ENCODE data around the gene EFNA5.
A peak's percentile ranks its signal among the peaks of the same experiment; 100 is the strongest.
"Not testable (repeated sequence)": the region's sequence is repeated elsewhere in the genome, so short reads cannot be mapped to it uniquely, and the experiment has no call there.

Gene EFNA5

DNA sequence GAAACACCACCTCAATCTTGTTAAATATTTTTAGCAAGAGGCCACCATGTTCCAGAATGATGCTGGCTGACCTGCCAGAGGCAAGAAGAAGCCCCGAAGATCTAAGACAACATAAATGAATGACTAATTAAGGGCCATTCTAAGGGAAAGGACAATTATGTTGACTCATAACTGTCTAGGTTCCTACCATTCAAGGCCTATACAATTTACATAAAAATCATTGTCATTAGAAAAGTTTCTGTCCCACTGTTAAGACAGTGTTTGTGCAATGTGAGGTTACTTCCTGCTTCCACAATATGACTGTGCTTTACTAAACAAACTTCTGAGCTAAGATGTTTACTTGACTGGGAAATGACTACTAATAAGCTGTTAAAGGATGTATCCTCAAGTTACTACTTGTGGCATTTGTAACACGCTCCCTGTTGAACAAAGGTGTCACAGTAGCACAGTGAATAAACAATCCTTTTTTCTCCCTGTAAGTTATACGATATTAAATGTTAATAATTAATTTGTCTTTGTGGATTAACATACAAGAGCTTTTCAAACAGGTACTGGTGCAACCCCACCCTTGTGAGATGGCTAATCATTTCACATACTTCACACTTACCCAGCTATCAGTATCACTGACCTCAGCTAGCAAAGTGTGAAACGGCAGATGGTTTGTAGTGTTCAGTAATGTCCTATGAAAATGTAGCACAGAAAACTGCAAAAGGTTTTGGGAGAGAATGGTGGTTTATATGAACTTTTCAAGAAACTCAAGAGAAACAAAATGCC lies 195.8 kb downstream of the EFNA5 start:
- DNase-seq = peak; percentile 92

DNA sequence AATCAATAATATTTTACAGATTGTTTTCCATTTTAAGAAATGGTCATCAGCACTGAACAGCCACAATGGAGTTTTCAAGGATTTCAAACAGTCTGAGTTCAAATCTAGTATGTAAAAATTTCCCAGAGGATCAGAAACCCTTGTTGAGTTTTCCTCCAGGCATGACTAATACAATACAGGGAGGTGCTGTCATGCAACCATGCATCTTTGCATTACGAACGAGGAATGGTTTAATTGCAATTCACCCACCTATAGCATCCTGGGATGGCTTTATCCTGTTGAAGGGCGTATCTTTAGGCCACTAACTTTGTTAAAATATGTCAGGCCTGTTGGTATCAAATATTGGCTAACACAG lies 196.4 kb downstream of the EFNA5 start:
- peak; percentile 78 for DNase-seq

DNA sequence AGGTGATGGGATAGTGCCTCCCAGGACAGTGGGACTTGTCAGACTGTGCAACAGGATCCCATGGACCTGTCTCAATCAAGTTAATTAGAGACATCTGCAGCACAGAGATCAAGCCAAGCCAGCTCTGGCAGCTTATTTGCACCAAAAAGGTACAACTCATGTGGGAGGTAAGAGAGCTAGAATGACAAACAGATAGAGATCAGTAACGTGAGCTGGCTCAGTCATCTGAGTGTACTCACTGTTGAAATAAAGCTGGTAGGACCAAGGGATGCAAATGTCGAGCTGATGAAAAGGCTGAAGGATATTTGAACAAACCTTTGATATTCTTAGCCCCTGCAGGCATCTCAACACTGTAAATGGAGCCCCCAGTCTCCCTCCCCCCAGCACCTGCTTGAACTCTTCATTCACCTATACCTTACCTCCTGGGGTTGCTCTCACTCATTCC lies 198.1 kb downstream of the EFNA5 start:
- DNase-seq = peak; percentile 71

DNA sequence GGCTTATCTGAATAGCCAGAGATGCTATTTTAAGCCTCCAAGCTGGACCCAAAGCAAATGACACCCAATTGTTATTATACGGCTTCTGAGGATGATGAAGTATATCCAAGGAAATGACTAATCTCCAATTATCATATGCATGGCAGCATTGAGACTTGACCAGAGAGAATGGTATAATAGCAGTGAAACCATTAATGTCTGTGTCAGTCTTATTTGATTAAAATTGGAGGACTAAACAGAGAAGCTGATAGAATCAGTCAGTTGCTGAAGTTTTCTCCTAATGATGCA lies 200.5 kb downstream of the EFNA5 start:
- DNase-seq = peak; percentile 18

DNA sequence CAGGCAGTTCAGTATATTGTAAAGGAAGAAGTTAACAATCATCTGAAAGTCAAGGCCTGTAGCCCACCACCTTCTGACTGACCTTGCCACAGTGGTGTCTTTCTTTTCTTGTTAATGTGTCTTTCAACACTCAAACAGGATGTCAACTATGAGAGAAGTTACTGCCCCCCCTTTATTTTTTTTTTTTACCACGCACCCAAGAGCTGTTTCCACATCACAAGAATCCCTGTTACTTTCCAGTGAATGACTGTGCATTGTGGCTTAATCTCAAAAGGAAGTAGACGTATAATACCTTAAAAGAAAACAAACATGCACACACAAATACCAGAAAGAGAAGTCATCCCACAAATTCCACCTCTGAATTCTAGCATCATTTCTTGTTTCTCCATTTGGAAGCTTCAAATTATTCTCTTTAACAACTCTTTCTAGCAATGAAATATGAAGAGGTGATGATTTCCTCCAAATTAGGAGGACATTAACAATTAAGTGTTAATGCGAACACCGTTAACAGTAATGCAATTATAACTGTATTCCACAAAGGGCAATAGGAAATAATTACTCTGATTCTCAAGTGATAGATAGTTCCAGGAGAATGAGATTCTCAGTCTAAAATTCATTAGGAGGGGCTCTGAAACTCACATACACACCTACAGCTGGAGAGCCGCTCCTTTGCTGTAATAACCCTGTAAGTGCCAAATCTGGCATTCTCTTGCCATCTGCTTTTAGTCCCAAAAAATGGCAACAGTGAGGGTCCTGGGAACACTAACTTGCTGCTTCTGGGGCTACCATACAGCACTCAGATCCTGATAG lies 201.0 kb downstream of the EFNA5 start:
- DNase-seq = peak; percentile 54

DNA sequence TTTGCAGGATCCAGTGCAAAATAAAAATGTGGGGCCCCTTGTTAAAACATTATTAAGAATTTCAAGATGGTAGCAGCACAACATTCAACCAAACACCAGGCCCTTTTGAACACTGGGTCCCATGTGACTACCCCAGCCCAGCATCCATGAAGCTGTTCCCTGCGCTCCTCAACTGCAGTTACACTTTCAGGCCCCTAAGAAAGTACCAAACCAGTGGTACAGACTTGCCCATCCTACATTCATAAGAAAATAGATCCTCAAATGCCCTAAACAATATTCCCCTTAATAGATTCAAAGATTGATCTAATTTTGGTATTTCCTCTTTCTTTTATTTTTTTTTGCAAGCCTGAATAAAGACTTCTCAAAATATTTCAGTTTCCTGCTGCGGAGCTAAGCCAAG lies 201.7 kb downstream of the EFNA5 start:
- no peak for DNase-seq

DNA sequence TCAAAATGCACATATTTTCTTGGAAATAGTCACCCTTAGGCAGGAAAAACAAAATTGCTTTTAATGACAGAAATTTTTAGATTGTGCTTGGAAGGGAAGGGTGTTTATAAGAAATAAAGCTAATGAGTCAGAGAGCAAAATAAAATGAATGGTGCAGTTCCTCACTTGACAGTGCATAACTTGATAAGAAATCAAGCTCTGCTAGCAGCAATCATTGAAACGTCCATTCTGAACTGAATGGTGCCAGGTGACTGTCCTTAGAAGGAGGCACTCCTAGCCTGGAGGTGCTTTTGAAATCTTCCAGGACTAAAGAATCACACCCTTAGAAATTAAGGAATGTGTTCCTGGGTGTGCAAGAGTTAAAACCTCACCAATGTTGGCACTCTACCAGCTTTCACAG lies 202.5 kb downstream of the EFNA5 start:
- no peak for DNase-seq

DNA sequence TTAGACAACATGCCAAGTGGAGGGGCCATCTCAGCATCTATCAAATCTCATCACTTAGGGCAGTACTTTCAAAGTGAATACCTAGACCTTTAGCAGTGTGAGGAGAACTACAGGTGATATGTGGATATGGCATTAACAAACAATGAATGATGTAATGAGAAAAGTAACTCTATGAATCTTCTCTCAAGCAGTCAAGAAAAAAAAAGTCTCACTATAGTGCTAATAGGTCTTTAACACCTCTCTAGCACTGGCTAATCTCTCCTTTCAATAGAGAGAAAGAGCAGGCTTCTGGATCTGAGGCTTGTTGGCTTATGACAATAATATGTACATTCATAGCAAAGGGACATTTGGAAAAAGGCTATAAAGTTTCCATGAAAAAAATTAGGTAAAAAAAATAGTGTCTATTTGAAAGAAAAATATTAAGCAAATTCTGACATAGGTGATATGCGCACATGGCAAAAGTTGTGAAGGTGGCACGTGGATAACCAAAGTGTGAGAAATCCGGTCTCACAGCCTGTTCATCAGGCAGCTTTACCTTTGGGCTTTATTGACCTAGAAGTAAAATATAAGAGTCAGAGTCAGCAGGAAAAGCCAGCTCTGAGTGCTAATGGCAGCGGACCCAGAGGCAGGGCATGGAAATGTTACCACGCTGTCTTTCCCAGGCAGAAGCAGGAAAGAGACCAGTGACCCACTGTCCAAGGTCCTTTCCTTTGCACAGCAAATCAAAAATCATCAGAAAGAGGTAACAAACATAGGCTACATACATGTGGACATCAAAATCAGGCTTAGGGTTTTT lies 203.4 kb downstream of the EFNA5 start:
- DNase-seq = peak; percentile 13

DNA sequence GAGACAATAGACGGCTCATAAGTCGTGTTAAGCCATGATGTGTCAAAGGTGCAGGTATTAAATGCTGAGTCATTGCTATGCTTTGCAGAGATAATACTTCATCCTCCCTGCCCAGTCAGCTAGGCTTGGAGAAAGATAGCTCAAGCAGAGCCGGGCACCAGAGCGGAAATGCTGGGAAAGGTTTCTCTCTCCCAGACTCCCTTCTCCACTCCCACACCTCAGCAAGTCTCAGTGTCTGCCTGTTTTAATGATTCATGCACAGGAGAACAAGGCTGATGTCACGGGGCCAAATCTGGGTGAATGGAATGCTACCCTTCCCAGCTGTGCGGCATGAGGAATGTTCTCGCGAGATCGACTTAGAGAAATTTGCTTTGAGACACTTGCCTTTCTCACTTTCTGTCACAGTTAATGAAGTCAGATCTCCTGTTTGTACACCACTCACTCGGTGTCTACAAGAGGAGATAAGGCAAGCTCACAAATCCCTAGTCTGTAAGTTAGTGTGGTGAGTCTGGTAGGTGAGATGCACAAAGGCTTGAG lies 204.4 kb downstream of the EFNA5 start:
- peak; percentile 64 for DNase-seq

DNA sequence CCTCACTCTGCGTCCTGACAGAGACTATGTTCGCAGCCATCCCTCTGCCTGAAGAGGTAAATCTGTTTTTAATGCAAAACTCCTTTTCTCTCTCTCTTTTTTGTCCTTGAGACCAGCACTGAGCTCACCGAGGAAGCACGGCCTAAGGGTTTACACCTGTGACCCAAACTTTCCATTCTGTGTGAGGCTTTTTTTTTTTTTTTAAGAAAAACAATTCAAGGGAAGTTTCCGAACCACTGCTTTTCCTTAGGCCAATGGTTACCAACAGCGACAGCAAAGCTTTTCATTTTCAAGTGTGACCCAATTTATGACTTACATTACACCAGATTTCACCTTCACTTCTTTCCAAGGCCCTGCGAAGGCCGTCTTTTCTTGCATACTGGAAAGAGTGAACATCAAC lies 205.9 kb downstream of the EFNA5 start:
- DNase-seq = no peak

DNA sequence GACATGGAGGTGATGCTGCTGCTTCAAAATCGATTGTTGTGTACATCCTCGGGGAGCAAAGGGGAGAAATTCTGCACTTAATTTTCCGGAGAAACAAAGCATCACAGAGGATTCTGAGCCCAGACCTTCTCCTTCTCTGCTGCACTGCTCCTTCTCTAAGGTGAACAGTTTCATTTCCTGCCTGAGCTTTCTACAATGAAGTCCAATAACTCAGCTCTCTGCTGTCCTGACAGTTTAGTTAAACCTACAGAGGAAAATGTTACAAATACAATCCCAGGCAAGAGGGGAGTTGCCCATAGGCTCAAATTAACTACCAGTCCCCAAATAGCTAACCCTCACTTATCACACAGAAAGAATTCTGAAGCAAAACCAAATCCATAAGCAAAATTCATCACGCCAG lies 206.3 kb downstream of the EFNA5 start:
- no peak for DNase-seq

DNA sequence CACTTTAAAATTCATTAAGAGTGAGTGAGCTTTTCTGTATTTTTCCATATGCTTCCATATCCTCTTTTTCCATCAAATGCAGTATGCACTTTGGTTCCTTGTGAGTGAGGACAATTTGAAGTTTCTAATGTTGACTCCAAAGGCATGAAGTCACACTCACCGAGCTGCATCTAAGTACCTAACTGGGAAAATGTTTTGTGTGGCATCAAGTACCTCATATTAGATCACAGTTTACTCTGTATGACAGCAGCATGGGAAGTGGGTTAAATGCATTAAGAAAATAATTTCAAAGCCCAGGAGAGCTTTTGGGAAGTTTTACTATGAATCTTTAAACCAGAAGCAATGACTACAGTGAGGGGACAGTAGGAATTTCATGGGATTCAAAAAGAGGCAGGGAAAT lies 207.0 kb downstream of the EFNA5 start:
- peak; percentile 4 for DNase-seq

DNA sequence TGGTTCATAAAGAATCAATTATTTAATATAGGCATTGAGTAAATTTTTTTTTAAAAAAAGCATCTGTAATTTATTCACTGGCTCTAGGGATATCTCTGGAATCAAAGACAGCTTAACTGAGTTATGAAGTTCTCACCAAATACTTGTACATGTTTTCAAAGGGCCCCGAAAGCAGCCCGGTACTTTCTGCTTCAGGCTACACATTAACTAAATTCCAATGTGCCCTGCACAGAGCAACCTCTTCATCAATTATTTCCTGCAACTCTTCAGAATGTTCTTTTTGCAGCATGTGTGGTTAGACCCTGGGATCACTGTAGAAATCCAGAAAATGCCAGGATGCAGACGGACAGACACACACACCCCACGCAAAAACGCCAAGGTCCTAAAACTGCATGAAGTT lies 209.0 kb downstream of the EFNA5 start:
- DNase-seq = no peak

DNA sequence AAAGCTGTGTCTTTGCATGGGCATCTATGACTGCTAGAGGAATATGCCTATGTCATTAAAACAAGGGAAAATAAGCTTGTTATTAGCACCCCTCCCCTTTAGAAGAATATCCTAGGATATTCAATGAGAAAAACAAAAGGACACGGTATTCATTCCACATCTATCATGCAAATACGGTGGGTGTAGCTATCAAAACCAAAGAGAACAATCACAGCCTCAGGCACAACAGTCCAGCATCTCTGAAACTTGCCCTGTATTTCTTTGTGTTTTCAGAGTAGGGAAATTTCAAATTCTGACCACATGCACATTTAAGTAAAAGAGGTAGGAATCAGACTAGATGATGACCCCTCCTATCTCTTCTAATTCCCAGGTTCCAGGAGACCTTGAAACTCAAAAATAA lies 209.9 kb downstream of the EFNA5 start:
- DNase-seq = no peak

DNA sequence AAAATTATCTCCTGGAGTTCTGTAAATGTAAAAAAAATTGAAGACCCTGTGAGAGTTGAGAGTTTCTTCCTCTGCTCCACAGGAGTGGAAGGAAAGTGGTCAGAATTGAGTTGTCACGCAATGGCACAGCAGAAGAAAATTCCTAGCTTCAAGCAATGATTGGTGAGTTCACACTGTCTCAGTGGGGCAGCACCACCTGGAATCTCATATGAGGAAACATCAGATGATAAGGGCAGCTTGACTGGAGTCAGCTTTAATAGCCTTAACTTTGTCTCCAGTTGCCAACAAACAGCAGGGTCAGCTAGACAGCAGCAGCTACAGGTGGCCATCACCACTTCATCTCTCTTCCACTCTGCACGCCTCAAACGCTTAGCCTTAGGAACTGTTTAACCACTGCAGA lies 211.1 kb downstream of the EFNA5 start:
- no peak for DNase-seq

DNA sequence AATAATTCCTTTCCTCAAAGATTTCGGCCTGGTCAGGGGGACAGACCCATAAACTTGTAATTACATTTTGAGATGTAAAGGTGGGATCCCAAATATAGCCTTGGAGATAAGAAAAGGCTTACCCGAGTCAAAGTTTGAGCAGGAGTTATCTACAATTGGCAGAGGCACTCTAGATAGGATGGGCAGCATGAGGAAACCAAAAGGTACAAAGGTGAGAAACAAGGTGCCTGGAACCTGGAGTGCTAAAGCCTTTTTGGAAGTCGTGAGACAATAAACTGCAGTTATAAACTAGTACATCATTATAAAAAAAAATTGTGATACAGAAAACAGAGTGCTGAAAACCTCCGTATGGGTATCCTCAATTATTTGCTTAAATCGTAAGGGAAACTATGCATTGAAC lies 212.4 kb downstream of the EFNA5 start:
- DNase-seq = no peak

DNA sequence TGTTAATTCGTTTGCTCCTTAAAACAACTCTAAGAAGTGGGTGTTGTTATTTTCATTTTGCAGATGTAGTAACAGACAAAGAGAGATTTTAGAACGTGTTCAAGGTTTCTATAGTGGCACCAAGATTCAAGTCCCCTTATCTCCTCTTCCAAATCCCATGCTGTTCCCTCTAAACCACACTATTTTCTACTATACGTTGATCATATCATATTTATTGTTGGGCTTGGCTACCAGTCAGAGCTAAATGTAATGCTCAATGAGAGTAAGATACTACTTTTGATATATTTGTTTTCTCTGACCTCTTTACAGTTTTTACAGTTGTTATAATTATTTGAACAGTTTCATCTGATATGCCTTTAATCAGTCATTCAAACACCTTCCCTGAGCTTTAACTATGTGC lies 212.9 kb downstream of the EFNA5 start:
- DNase-seq = no peak

DNA sequence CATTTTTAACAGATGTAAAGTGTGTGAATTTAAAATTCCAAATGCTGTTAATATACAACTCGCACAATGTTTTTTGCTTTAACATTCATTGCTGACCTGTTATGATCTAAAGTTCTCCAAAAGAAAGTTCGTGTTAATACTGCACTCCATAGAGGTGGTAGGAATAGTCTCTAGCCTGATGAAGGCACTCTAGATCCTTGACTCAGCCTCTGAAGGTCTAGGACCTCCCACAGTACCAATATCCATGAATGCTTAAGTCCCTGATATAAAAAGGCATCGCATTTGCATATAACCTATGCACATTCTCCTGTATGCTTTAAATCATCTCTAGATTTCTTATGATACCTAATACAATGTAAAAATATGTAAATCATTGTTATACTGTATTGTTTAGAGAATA lies 213.6 kb downstream of the EFNA5 start:
- no peak for DNase-seq

DNA sequence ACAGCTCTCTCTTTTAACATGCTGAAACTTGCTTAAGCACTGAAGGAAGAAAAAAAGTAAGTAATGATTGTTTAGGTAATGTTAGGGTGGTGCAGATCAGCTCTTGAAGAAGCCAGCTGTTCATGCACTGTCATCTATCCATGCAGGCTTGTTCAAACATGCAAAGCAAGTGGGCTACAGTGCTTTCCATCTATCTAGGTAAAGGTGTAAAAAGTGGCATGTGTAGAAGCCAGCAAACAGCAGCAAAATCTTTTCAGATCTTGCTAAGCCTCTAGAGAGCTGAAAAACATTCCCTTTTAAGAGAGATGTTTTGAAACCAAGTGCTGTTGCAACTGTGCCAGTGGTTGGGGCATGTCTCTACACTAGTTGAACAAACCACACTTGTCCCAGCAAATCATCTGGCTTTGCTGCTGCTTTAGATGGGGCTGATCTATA lies 214.4 kb downstream of the EFNA5 start:
- DNase-seq = peak; percentile 41

DNA sequence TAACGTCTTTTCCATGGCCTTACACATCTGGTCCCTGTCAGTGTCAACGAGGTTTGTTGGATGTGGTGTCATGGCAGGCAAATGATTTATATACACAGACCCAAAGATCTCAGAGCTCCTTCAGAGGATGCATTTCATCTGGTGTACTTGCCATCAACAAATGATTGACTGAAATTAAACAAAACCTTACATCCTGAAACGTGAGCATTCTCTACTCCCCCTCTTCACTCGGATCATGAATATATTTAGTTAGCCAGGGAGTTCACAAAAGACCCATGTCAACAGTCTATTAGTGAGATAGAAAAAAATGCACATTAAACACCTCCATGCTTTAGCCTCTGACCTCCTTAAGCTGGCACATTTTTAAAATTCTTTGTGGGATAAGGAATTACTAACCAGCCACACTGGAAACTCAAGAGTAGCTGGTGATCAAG lies 215.6 kb downstream of the EFNA5 start:
- no peak for DNase-seq

DNA sequence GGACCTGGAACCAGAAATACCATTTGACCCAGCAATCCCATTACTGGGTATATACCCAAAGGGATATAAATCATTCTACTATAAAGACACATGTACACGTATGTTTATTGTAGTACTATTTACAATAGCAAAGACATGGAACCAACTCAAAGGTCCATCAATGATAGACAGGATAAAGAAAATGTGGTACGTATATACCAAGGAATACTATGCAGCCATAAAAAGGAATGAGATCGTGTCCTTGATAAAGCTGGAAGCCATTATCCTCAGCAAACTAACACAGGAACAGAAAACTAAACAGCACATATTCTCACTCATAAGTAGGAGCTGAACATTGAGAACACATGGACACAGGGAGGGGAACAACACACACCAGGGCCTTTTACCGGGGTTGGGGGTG lies 218.9 kb downstream of the EFNA5 start:
- DNase-seq = not testable (repeated sequence)

DNA sequence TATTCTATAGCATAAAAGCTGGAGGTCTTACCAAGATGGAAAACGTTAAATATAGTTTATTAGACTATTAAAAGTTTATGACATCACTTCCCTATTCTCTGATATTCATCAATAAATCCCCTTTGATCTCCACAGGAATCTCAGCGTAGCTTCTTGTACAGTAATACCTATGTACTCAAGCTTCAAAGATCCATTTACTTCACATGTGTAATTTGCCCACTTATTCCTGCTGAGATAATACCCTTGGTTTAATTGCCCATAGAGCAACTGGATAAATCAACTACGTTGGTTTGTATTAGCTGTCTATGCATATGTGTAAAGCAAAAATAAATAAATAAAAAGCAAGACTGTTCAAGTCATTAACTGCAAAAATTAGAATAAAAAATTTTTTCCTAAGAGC lies 219.7 kb downstream of the EFNA5 start:
- no peak for DNase-seq

DNA sequence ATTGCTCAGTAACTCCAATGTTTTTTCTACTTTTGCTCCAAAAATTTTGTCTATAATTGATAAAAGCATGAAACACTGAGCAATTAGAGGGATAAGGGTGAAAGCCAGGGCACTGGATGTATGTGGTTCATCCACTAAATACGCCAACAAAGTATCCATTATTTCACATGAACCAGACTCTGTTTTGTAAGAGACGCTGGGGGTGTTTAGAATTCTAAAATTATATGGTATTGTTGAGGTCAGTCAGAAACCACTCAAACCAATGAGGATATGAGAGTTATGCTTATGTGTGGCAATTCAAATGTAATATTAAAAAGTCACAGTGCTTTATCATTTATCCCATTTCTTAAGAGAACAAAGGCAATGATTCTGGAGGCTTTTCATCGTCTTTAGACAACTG lies 220.2 kb downstream of the EFNA5 start:
- no peak for DNase-seq

DNA sequence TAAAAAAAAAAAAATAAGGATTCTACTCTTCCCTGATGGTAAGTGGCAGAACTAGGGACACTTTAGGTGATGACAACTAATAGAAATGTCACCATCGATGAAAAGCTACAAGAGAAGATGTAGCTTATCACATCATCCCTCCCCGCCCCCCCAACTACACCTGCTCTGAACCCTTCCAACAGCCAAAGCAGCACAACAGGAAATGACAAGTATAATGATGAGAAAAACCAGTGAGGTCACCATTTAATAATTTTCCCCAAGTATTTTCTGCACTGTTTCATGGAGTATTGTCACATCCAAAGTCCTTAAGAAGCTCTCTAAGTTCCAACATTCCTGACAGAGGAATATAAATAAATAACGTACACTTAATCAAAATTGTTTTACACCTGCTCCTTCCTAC lies 221.4 kb downstream of the EFNA5 start:
- DNase-seq = peak; percentile 58

All from DMS53 (cell line).